Hematopoietic multipotent progenitor cell treated with erythropoietin and hydrocortisone succinate and interleukin-3 and kit ligand, for 15 days (in vitro differentiated cells): ENCODE data around the gene FANCG.
A peak's percentile ranks its signal among the peaks of the same experiment; 100 is the strongest.

Source experiments
- DNase-seq: peaks from one replicate; pipeline ENCODE4 v3.0.0-alpha.2; 2015; ENCODE audit warnings: low spot score

FANCG gene

GRCh38 chr9:35060548-35061207 is 19.1 kb downstream of the FANCG start:
- DNase-seq = no peak

- no peak for DNase-seq
These were observed 20.3 kb downstream of the FANCG start for GRCh38 chr9:35059438-35059837.

GRCh38 chr9:35057271-35057620 is 22.5 kb downstream of the FANCG start:
- no peak for DNase-seq

GRCh38 chr9:35056571-35057270 is 23.0 kb downstream of the FANCG start:
- DNase-seq = no peak

- no peak for DNase-seq
These were observed 24.7 kb downstream of the FANCG start for GRCh38 chr9:35054871-35055644.

- no peak for DNase-seq
These were observed 25.4 kb downstream of the FANCG start for GRCh38 chr9:35054185-35054835.

GRCh38 chr9:35051069-35051967 is 28.4 kb downstream of the FANCG start:
- peak; percentile 53 for DNase-seq

GRCh38 chr9:35048511-35048910 is 31.2 kb downstream of the FANCG start:
- DNase-seq = no peak

- DNase-seq = no peak
These were observed 35.7 kb downstream of the FANCG start for GRCh38 chr9:35044071-35044470.

GRCh38 chr9:35042891-35043545 is 36.7 kb downstream of the FANCG start:
- DNase-seq = no peak

GRCh38 chr9:35042081-35042604 is 37.6 kb downstream of the FANCG start:
- DNase-seq = no peak

- no peak for DNase-seq
These were observed 43.7 kb downstream of the FANCG start for GRCh38 chr9:35035851-35036701.

- no peak for DNase-seq
These were observed 46.6 kb downstream of the FANCG start for GRCh38 chr9:35033101-35033500.

GRCh38 chr9:35029852-35030251 is 49.9 kb downstream of the FANCG start:
- no peak for DNase-seq

- no peak for DNase-seq
These were observed 50.5 kb downstream of the FANCG start for GRCh38 chr9:35029241-35029640.

GRCh38 chr9:35028341-35028740 is 51.4 kb downstream of the FANCG start:
- no peak for DNase-seq

- DNase-seq = no peak
These were observed 51.9 kb downstream of the FANCG start for GRCh38 chr9:35027860-35028259.

GRCh38 chr9:35027374-35027773 is 52.4 kb downstream of the FANCG start:
- no peak for DNase-seq

GRCh38 chr9:35026671-35027070 is 53.1 kb downstream of the FANCG start:
- DNase-seq = no peak
